Tibial artery (tissue), 4 donors: Measurements from ENCODE around the gene FOXL1.

Experiments
- DNase-seq, 2 donors: peaks; one replicate each; pipeline ENCODE4 v3.0.0-alpha.2; 2019
- H3K27ac ChIP-seq, 2 donors: fragments of 200-600 bp; sonication (generic) in 1 of 2; 1 replicate in 1 of 2; 2 replicates in 1 of 2; pipeline ENCODE4 v1.5.1; 2018 to 2019; ENCODE audit warnings: mild to moderate bottlenecking in 1 of 2
- H3K27me3 ChIP-seq, 2 donors: fragments of 200-600 bp; sonication (generic) in 1 of 2; one replicate each; pipeline versions ENCODE4 v1.5.1 to v1.6.0; 2016 to 2019
- H3K36me3 ChIP-seq, 3 donors: fragments of 200-600 bp; sonication (generic) in 2 of 3; one replicate each; pipeline ENCODE4 v1.5.1; 2016 to 2019; ENCODE audit warnings: mild to moderate bottlenecking in 2 of 3
- H3K4me1 ChIP-seq, 4 donors: fragments of 200-600 bp; sonication (generic) in 2 of 4; 1 replicate in 3 of 4; 2 replicates in 1 of 4; pipeline ENCODE4 v1.5.1; 2016 to 2019
- H3K4me3 ChIP-seq, 2 donors: fragments of 200-600 bp; sonication (generic) in 1 of 2; 1 replicate in 1 of 2; 2 replicates in 1 of 2; pipeline ENCODE4 v1.5.1; 2018 to 2019; ENCODE audit warnings: mild to moderate bottlenecking in 2 of 2
- H3K9me3 ChIP-seq, 3 donors: fragments of 200-600 bp; sonication (generic) in 1 of 3; one replicate each; pipeline ENCODE4 v1.5.1; 2016 to 2019
- intact Hi-C: fragments of 100-400 bp; cut with DNase I; formaldehyde crosslinking; loops from one replicate; pipeline ENCODE4 v1.15.0; 2023; ENCODE audit warnings: low total_unique reads
- TF ChIP-seq, protein P1 (sequence below), 2 experiments: fragments of 200-600 bp in 1 of 2; fragments of 450-650 bp in 1 of 2; IDR thresholded peaks; one replicate each; pipeline ENCODE4 v1.5.1; 2017 to 2019; ENCODE audit warnings: antibody characterized with exemption in 2 of 2, mild to moderate bottlenecking in 1 of 2, moderate library complexity in 1 of 2

The FOXL1 gene

DNA sequence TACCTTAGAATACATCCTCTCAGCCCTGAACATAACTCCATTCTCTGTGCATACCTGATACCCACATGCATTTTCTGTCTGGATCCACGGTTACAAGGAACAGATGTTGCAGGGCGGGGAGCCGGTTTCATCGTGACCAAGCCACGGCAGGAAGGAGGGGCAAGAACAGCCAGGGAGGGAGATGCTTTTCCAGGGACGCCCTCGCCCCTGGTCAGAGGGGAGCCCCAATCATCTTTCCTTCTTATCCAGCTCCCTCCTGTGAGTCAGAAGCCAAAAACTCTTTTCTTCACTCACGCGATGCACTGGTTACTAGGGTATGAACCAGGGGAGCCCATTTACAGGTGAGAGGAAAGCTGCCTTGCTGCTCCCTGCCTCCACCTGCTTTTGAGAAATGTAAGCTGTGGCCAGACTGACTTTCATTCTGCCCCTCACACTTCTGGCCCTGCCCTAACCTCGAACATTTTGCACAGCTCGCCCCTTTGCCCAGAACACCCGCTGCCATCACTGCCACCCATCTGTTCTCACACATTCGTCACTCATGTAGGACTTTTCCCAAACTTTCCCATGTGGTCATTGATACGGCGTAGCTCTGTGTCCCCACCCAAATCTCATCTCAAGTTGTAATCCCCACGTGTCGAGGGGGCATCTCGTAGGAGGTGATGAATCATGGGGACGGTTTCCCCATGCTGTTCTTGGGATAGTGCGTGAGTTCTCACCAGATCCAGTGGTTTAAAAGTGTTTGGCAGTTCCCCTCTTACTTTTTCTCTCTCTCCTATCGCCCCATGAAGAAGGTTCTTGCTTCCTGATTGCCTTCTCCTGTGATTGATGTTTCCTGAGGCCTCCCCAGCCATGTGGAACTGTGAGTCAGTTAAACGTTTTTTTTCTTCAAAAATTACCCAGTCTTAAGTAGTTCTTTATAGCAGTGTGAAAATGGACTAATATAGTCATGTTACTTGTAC lies 20.5 kb downstream of the FOXL1 start:
- Histone ChIP-seq H3K4me3 (peak overlapping the region; percentile 21 to 34), H3K9me3 (no peaks in the 10 kb centered on the region), H3K4me1 (peaks cover 0 to 93% (median 43%) of the 10 kb centered on the region in 4 donors), H3K27me3 (no peaks in the 10 kb centered on the region), H3K27ac (peak overlapping the region; percentile 72 to 80), H3K36me3 (no peaks in the 10 kb centered on the region)
- peak in 1 of 2 donors; percentile 62 for DNase-seq
- TF ChIP-seq, protein P1, sequence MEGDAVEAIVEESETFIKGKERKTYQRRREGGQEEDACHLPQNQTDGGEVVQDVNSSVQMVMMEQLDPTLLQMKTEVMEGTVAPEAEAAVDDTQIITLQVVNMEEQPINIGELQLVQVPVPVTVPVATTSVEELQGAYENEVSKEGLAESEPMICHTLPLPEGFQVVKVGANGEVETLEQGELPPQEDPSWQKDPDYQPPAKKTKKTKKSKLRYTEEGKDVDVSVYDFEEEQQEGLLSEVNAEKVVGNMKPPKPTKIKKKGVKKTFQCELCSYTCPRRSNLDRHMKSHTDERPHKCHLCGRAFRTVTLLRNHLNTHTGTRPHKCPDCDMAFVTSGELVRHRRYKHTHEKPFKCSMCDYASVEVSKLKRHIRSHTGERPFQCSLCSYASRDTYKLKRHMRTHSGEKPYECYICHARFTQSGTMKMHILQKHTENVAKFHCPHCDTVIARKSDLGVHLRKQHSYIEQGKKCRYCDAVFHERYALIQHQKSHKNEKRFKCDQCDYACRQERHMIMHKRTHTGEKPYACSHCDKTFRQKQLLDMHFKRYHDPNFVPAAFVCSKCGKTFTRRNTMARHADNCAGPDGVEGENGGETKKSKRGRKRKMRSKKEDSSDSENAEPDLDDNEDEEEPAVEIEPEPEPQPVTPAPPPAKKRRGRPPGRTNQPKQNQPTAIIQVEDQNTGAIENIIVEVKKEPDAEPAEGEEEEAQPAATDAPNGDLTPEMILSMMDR (IDR thresholded peaks at IDR 0.05) = no peak
- intact Hi-C loops = no loop called here

DNA sequence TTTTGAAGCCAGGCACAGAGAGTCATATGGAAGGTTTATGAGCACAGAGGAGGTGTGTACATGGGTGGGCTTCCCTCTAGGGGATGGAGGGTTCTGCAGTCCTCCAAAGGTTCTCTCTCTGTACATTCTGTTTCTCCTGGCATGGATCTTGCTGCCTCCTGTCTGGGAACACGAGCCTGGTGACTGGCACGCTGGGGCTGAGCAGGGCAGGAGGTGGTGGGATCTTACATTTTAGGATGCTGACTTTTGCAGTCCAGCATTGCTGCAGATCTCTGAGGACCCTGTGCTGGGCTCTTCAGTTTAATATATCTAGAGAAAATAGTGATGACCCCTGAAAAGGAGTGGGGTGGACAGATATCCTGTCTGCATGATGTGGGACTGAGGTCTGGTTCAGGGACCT lies 23.0 kb downstream of the FOXL1 start:
- no peaks in the 10 kb centered on the region for H3K27me3 ChIP-seq
- H3K4me1 ChIP-seq = peaks cover 0 to 68% (median 25%) of the 10 kb centered on the region in 4 donors
- no peak overlapping the region for H3K4me3 ChIP-seq
- intact Hi-C loops = no loop called here
- H3K9me3 ChIP-seq = no peaks in the 10 kb centered on the region
- peak in 1 of 2 donors; percentile 64 for DNase-seq
- peak overlapping the region; percentile 72 to 80 for H3K27ac ChIP-seq
- TF ChIP-seq, protein P1 (IDR thresholded peaks at IDR 0.05) = no peak
- H3K36me3 ChIP-seq = no peaks in the 10 kb centered on the region

DNA sequence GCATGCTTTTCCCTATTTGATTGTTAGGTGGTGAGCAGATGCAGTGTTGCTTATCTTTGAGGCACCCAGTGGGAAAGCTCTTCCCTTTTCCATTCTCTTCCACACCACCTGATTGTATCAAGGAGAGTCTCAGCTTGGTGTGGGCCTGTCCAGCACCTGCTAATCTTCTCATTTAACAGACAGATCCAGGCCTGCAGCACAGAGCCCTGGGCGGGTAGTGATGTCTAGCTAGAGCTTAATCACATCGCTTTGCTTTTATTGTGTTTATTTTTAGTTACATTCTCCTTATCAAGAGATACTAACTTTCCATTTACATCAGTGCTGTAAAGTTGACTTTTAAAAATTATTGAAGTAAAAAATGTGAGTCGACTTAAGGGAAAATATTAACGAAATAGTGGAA lies 24.2 kb downstream of the FOXL1 start:
- Histone ChIP-seq H3K27ac (peak overlapping the region; percentile 72 to 80), H3K9me3 (no peaks in the 10 kb centered on the region), H3K4me3 (no peak overlapping the region), H3K36me3 (no peaks in the 10 kb centered on the region), H3K27me3 (no peaks in the 10 kb centered on the region), H3K4me1 (peaks cover 0 to 56% (median 15%) of the 10 kb centered on the region in 4 donors)
- DNase-seq = peak in 1 of 2 donors; percentile 19
- TF ChIP-seq, protein P1 (IDR thresholded peaks at IDR 0.05) = no peak
- intact Hi-C loops = no loop called here

DNA sequence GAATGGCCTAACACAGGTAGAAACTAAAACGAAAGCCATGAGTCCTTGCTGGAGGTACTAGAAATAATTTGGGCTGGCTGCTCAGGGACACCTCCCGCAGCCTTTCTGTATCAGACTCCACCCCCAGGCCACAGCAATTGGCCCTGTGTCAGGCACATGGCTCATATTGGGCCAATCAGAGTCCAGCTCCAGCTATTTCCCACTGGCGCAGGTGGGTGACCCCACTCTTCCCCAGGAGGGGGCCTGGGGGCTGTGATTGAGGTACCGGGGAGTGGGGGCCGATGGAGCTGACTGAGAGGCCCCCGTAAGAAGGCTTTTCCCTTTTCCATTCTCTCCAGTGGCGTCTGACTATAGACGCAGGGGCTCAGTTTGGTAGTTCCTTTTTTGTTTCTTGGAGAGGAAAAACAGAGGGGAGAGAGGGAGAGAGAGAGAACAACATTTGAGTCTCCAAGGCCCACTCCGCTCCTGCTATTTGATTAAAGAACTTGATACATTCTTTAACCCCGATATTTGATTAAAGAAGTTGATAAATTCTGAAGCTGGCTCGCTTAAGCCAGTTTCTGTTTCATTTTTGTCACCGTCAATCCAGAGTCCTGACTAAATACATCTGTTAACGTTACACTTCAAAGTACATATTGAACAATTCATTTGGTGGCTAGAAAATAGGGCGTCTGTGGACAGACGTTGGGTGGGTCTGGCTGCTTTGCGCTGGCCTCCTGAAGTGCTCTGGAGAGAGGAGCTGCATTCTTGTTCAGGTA lies 26.3 kb downstream of the FOXL1 start:
- Histone ChIP-seq H3K4me3 (no peak overlapping the region), H3K27ac (peak overlapping the region in 1 of 2 donors; percentile 38), H3K36me3 (no peaks in the 10 kb centered on the region), H3K9me3 (no peaks in the 10 kb centered on the region), H3K27me3 (no peaks in the 10 kb centered on the region), H3K4me1 (peaks cover 0 to 55% (median 27%) of the 10 kb centered on the region in 4 donors)
- TF ChIP-seq, protein P1 (IDR thresholded peaks at IDR 0.05) = no peak
- intact Hi-C loops = no loop called here
- DNase-seq = peak in 1 of 2 donors; percentile 34

DNA sequence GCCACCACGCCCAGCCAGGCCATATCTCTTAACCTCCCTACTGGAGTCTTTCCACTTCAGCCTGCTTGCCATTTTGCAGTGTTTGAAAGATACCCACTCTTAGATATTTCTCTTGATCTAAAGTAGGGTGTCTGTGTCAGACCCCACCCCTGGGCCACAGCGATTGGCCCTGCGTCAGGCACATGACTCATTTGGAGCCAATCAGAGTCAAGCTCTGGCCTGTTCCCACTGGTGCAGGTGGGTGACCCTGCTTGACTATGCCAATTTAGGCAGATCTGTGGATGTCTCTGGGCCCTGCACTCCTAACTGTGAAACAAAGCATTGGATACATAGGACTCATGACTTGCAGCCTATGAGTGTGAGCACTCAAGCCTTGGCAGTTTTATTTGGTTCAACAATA lies 27.6 kb downstream of the FOXL1 start:
- H3K27ac ChIP-seq = no peak overlapping the region

More for the DNA sequence above, 27.6 kb downstream of the FOXL1 start:
- Histone ChIP-seq H3K27me3 (no peaks in the 10 kb centered on the region), H3K4me1 (peaks cover 4 to 55% (median 38%) of the 10 kb centered on the region in 4 donors), H3K4me3 (no peak overlapping the region), H3K9me3 (no peaks in the 10 kb centered on the region), H3K36me3 (no peaks in the 10 kb centered on the region)
- intact Hi-C loops = no loop called here
- TF ChIP-seq, protein P1 (IDR thresholded peaks at IDR 0.05) = no peak
- peak in 1 of 2 donors; percentile 38 for DNase-seq
